SIG-M5 (cell line): ENCODE results near the gene CLNS1A.
"Not testable (repeated sequence)": the region's sequence is repeated elsewhere in the genome, so short reads cannot be mapped to it uniquely, and the experiment has no call there.

Experiments used
- DNase-seq: peaks from one replicate; lab custom pipeline; 2025; lab: John Stamatoyannopoulos, UW

Gene CLNS1A

DNA sequence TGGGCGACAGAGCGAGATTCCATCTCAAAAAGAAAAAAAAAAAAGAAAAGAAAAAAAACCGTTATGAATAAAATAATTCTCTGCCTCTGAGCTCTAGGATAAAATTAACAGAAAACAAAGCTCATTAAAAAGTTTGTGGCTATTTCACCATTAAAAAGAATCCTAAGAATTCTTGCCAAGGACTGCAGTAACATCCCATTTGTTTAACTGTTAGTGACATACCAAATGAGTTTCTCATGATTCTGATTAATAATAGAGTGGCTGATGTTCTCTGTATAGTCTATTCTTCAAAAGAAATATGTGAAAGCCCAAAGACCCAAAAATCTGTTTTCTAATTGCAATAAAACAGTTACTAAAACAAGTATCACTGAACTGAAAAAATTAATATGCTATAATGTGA is 19.7 kb downstream of the CLNS1A start:
- DNase-seq: no peak

DNA sequence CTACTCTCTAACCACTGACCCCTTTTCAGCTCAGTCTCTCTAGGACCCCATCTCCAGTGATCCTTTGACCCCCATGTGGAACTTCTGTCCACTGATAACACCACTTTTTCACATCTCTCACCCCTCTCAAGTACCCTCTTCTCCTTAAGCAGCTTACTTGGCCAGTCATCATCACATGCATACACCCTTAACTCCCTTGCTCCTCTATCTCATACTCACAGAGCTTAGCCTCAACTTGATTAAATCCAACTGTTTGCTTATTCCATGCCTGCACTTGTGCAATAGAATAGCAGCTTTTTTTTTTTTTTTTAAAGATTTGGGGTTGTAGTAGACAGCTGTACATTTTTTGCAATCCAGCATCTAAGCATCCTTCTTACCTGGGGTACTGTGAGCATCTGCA is 25.7 kb downstream of the CLNS1A start:
- no peak for DNase-seq

DNA sequence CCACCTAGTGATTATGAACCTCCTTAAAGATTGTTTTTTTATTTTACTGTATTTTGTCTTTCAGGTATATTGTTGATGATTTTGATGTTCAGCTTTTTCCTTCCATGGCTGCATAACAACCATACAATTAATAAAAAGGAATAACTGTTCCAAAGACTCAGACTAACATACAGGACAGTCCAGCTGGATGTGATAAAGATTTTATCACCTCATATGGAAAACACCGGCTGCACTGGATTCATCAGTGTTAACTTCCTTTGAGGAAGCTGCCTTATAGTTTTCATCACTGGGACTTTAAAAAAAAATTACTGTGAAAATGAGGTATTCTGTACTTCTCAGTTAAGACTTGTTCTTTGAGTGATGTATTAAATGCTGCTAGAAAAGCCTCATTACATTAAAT is 28.4 kb downstream of the CLNS1A start:
- DNase-seq: no peak

DNA sequence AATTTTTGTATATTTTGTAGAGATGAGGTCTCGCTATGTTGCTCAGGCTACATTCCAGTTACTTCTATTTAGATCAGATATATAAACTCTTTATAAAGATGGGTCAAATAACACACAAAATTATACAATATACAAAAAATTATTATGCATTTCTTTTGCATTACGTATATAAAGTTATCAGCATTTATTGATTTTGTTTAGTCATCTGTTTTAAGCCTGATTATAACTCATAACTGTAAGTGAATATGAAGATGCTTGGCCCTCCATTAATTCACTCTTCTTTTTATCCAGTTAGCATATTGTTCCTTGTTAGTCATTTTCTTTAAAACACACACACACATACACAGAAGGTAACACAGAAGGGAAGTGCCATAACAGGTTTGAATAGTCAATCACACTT is 33.3 kb downstream of the CLNS1A start:
- no peak for DNase-seq

DNA sequence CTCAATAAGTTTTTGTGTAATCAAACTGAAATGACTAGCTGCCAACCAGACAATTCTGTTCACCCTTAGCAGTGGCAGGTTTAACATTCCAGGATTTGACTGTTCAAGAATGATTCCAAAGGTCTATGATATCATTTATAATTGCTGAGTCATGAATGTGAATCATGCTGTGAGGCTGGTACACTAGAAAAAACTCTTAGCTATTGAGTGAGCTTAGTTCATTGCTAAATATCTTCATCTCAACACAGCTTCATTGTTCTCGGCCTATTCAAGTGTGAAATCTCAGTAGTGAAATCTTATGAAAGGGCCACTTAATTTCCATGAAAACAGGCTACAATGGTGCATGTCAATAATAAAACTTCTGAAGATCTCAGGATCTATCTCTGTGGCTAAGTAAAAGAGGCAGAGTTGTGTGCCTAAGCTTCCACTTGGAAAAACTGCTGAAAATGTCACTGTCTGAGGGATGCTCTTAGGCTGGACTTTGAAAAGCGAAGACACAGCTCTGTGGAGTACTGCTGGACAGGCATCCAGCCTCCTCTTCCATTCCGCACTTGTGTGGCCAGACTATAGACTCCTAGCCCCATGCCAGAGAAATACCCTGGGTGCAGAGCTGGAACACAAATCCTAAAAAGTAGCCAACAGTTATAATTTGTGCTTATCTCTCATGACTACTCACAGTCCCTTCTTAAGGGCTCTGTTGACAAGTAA is 35.1 kb downstream of the CLNS1A start:
- no peak for DNase-seq

DNA sequence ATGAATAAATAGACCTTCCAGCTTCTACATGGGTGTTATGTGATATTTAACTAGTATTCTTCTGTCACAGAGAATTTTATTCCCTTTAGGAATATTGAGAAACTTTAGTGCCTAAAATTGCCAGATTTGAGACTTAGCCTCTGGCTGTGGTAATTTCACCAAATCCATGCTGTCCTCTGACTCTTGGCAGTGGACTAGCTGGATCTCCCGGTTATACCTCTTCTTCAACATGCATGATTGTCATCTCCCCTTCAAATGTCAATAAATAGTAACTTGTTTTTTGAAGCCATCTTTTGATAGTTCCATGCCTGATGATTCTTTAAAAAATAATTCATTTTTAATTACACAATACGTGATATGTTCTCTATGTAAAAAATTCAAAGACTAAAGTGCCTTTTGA is 39.4 kb downstream of the CLNS1A start:
- DNase-seq: no peak

DNA sequence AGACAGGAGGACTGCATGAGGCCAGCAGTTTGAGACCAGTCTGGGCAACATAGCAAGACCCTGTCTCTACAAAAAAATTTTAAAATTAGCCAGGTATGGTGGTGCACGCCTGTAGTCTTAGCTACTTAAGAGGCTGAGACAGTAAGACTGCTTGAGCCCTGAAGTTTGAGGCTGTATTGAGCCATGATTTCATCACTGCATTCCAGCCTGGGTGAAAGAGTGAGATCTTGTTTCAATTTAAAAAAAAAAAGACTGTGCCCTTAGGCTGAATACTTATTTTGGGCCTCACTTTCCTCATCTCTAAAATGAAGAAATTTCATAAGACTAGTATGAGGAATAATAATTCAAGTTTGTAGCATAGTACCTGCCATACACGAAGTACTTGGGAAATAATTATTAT is 41.0 kb downstream of the CLNS1A start:
- no peak for DNase-seq

DNA sequence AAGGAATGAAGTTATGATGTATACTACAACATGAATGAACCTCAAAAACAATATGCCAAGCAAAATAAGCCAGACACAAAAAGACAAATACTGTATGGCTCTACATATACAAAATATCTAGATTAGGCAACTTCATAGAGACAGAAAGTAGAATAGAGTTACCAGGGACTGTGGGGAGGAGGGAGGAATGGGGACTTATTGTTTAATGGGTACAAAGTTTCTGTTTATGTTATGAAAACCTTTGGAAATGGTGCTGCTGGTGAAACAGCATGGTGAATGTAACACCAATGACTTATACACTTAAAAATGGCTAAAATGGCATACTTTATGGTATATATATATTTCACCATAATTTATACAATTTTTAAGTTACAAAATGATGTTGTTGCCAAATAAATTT is 43.7 kb downstream of the CLNS1A start:
- DNase-seq: no peak

DNA sequence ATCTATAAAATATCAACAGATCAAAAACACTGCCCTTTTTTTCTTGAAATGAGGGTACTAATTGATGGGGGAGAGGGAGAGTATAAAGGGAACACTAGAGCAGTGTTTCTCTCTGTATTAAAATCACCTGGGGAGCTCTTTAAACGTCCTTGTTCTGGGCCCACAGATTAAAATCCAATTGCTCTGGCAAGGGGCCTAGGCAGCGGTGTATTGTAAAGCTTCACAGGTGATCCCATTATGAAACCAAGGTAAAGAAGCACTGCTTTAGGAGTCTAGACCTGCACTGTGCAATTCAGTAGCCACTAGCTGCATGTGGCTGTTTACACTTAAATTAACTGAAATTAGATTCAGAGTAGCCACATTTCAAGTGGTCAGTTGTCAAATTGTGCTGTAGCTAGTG is 44.9 kb downstream of the CLNS1A start:
- DNase-seq: no peak

DNA sequence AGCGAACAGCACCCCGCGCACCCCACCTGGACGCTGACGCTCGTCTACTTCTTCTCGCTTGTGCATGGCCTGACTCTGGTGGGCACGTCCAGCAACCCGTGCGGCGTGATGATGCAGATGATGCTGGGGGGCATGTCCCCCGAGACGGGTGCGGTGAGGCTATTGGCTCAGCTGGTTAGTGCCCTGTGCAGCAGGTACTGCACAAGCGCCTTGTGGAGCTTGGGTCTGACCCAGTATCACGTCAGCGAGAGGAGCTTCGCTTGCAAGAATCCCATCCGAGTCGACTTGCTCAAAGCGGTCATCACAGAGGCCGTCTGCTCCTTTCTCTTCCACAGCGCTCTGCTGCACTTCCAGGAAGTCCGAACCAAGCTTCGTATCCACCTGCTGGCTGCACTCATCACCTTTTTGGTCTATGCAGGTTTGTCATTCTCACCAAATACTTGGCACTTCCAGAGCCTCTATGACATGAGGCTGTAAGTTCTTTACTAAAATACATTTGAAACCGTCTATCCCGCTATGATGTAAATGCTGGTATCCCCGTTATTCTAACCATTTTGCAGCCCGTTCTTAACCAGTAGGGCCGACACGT is 47.3 kb downstream of the CLNS1A start:
- no peak for DNase-seq

DNA sequence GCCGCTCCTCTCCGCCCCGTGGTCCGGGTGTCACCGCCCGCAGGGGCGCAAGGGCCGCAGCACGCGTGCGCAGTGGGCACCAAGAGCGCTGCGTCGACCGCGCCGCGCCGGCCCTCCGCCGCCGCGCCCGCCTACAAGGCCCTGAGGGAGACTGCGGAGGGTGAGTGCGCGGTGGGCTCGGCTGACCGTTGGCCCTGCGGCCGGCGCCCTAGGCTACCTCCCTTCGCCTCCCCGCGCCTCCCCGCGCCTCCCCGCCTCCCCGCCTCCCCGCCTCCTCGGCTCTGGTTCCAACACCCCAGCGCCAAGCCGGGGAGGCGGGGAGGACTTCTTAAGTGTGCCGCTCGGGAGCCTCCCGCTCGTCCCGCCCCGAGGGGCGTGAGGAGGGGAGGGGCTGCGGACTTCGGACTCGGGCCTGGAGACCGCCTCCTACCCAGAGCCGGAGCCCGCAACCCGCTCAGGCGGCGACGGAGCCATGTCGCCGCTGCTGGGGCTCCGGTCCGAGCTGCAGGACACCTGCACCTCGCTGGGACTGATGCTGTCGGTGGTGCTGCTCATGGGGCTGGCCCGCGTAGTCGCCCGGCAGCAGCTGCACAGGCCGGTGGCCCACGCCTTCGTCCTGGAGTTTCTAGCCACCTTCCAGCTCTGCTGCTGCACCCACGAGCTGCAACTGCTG is 47.9 kb downstream of the CLNS1A start, which contains the start of gene AQP11:
Gene AQP11, plus strand, starts transcription at position 433 of the 673 bp plus-strand sequence. Its CDS starts 40 bp downstream, at position 473.
- DNase-seq: no peak

DNA sequence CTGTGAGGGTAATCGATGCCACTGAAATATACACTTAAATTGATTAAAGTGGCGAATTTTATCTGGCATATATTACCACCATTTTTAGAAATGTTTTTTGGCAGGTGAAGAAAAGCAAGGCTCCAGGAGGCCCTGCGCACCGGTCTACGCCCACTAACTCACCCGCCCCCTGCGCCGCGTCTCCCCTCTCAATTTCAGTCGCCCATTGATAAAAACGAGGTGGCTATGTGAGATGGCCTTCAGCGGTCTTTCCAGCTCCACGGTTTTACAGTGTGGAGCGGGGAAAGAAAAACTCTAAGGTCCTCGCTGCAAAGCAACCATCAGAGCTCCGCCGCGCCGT is 48.4 kb downstream of the CLNS1A start:
- DNase-seq: no peak

DNA sequence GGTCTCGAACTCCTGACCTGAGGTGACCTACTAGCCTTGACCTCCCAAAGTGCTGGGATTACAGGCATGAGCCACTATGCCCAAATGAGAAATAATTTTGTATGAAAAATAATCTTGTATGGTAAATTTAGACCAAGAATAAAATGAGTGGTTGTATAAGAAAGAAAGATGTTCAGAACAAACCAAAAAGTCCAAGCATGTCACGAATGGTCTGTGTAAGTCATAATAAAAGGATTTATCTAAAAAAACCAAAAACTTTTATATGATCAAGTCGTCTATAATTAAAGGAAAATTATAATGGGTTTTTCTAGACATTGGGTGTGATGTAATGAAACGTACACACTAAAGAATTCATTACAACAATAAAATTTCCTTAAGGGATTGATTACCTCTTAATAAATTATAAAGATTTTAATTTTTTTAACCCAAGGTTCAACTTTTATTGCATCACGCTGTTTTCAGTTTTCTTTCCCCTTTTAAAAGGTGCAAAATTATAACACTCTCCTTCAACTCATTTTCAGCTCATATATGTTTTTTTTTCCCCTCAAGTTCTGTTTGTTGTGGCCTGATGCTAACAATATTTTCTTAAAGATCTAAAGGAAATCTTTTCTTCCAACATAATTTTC is 56.8 kb downstream of the CLNS1A start:
- no peak for DNase-seq

DNA sequence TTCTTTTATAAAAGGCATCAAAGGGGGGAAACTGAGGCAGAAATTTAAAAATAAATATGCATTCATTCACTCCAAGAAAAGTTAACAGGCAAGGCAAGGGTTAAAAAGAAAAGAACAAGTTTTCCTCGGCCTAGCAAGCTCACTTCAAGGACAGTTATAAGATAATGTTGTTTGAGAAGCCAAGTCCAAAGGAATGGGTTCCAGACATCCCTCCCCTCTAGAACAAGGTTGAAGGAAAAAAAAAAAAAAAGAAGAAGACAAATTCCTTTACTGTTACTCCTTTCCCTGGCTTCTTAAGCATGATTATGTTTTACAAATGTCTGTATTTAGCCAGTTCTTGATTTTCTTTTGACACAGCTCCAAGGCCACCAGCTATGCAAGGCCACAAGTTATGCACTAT is 62.2 kb downstream of the CLNS1A start:
- DNase-seq: not testable (repeated sequence)

DNA sequence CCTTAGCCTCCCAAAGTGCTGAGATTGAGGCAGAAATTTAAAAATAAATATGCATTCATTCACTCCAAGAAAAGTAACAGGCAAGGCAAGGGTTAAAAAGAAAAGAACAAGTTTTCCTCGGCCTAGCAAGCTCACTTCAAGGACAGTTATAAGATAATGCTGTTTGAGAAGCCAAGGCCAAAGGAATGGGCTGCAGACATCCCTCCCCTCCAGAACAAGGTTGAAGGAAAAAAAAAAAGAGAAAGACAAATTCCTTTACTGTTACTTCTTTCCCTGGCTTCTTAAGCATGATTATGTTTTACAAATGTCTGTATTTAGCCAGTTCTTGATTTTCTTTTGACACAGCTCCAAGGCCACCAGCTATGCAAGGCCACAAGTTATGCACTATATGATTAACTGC is 66.7 kb downstream of the CLNS1A start:
- not testable (repeated sequence) for DNase-seq

DNA sequence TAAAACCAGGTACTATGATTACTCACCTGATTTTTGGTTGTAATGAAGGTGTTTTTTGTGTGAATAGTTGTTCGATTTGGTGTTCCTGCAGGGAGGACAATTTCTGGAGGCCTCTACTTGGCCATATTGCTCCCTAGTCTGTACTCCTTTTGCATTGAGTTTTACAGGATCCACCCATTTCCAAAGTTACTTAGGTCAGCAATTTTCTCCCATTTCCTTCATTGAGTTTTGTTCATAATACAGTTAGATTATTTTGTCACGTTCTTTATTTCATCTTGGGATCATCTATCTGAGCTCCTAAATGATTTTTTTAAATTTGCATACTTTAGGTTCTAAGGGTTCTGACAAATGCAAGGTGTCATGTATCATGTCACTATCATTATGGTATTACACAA is 67.9 kb downstream of the CLNS1A start:
- DNase-seq: no peak

DNA sequence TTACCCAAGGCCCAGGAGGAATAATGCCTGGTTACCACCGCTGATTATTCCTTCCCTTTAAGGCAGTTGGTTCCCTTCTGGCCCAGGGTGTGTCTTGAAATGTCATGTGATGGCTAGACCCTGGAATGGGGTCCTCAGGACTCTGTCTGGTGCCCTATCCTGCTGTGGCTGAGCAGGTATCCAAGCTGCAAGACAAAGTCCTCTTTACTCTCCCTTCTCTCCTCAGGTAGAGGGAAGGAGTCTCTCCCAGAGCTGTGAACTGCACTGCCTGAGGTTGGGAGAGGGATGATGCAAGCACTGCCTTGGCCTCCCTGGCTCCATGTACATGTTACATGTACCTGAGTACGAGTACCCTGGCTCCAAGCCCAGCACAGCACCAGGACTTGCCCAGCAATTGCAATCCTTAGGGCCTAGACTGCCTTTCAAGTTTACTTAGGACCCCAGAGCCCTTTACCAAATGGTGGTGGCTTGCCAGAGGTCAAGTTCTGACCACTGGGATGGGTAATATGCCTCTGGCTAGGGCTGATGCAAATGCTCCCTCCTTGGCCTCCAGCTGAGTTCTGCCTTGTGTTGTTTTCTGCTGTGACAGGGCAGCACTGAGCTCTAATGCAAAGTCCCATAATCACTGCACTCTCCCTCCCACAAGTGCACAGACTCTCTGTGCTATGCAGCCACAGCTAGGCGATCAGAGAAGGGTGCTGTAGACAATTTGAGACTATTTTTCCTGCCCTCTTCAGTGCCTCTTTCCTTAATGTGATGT is 68.5 kb downstream of the CLNS1A start:
- no peak for DNase-seq

DNA sequence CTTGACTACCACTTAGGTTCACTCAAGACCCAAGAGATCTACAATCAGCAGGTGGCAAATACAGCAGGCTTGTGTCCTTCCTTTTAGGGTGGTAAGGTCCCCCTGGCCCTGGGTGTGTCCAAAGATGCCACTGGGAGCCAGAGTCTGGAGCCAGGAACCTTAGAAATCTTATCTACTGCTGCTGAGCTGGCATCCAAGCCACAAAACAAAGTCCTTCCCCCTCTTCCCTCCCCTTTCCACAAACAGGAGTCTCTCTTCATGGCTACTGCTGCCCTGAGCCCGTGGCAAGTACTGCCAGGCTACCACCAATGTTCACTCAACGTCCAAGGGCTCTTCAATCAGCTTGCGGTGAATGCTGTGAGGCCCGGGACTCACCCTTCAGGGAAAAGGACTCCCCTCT is 69.3 kb downstream of the CLNS1A start:
- DNase-seq: no peak
